SHP77 treated with DMSO at 0.1 percent for 48 hours (cell line): Measurements from ENCODE around the gene GPR108.

Experiments
- DNase-seq: peaks from one replicate; lab custom pipeline; 2025; lab: John Stamatoyannopoulos, UW

Gene GPR108

DNA sequence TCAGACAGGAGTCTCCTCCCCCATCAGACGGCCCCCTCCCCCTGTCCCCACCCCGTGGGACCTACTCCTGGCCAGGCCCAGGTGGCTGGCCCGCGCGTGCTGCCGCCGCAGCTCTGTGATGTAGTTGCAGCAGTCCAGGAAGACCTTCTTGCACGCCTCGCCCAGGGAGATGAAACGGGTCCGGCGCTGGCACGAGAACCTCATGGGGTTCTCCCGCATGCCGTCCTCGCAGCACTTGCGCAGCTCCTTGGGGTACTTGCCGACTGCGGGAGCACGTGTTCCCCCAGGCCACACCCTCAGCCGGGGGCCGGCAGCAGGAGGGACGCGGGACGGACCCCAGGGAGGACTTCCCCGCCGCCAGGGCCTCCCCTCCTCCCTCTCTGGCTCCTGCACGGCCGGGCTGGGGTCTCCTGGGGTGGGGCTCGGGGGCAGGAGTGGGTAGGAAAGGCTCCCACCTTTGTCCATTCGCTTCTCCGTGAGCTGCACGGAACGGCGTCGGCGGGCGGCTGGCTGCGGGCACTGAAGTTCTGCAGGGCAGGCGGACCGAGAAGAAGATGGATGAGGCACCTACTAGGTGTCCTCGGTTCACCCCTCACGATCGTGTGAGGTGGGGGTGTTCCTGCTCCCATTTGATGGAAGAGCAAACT, 30.2 kb downstream of the GPR108 start:
- DNase-seq, result no peak

- no peak for DNase-seq
Measured at GRCh38 chr19:6706633-6706958, 30.8 kb downstream of the GPR108 start.

- DNase-seq, result no peak
Measured at GRCh38 chr19:6705931-6706632, 31.3 kb downstream of the GPR108 start.

DNA sequence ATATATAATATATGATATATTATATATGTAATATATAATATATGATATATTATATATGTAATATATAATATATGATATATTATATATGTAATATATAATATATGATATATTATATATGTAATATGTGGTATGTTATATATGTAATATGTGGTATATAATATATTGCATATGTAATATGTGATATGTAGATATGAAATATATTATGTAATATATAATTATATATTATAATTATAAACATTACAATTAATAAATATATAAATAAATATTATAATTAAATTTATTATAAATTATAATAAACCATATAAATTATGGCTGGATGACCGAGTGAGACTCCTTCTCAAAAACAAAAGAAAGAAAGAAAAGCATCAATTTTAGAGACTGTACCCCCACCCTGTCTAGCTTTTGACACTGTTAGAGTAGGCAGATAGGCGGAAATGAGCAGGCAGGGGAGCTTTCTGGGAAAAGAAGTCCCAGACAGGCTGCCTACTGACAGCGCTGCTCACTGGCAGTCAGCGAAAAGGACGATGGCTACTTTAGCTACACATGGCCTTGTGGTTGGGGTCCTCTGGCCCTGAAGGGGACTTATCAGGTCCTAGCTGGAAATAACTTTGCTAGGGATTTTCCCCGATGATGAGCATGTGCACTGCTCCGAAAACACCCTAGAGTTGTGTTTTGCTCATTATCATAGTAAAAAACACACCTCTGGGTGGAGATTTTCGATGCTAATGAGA, 36.6 kb downstream of the GPR108 start:
- DNase-seq, result no peak

GRCh38 chr19:6699935-6700334, 37.4 kb downstream of the GPR108 start:
- DNase-seq, result no peak

DNA sequence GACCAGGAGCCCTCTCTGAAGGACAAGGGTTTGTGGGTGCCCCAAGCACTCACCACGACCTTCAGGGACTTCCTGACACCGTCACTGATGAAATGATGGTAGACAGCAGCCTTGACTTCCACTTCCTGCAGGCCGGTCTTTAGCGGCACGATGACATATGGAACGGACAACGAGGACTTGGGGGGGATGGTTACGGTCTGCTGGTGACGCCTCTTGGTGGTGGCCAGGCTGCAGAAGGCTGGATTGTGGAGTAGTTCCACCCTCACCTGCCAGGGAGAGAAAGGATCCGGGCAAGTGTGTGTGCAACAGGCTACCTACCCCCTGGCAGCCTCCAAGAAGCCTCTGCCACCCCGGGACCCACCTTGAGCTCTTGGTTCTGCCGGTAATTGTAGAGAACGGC, 40.1 kb downstream of the GPR108 start:
- no peak for DNase-seq

DNA sequence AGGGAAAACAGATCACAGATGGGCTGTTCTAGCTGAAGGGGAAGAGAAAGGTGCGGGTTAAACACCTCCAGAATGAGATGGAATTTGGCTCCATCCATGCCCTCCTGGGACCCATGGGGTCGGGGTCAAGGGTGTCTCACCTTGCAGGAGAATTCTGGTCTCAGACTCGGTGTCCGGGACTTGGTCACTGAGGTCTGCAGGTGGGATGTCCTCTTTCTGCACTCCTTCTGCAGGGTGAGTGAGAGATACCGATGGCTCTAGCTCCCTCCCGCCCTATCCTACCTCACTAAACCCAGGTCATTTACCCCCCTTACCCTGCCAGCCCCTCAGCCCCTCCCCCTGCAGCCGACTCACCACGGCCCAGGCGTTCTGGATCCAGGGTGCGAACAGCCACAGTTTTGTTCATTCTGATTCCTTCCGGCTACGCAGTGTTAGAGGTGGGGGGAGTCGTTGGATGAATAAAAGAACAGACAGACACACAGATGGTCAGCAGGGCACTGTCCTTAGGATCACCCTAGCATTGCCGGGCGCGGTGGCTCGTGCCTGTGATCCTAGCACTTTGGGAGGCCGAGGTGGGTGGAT, 41.0 kb downstream of the GPR108 start:
- no peak for DNase-seq

GRCh38 chr19:6694147-6694815, 43.1 kb downstream of the GPR108 start:
- DNase-seq, result no peak

DNA sequence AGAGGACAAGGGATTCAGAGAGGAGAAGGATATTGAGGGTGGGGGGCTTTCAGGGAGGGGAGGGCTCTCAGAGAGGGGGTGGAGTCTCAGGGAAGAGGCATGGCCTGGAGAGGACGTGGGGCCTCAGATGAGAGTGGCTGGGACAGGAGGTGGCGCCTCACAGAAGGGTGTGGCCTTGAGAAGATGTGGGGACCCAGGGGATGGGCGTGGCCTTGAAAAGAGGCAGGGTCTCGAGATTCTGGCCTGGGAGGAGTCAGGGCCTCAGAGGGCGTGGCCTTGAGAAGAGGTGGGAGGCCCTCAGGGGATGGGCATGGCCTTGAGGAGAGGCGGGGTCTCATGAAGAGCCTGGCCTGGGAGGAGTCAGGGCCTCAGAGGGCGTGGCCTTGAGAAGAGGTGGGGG, 43.7 kb downstream of the GPR108 start:
- no peak for DNase-seq

- DNase-seq, result no peak
Measured at GRCh38 chr19:6693056-6693471, 44.3 kb downstream of the GPR108 start.

- no peak for DNase-seq
Measured at GRCh38 chr19:6692027-6692426, 45.4 kb downstream of the GPR108 start.

DNA sequence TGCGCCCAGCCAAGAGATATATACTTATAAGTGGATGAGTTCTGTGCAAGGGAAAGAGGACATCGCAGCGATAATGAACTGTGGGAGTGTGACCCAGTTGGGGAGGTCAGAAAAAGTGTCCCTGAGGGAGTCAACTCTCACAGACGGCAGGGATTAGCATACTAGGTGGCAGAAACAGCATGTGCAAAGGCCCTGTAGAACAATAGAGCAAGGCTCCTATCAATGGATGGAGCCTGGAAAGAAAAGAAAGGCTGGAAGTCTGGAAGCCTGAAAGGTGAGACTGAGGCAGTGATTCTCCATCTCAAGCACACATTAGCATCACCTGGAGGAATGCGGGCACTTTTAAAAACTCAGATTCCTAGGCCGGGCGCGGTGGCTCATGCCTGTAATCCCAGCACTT, 46.0 kb downstream of the GPR108 start:
- DNase-seq, result no peak

- DNase-seq, result no peak
Measured at GRCh38 chr19:6690160-6690885, 47.1 kb downstream of the GPR108 start.

GRCh38 chr19:6687114-6687513, 50.3 kb downstream of the GPR108 start:
- no peak for DNase-seq

DNA sequence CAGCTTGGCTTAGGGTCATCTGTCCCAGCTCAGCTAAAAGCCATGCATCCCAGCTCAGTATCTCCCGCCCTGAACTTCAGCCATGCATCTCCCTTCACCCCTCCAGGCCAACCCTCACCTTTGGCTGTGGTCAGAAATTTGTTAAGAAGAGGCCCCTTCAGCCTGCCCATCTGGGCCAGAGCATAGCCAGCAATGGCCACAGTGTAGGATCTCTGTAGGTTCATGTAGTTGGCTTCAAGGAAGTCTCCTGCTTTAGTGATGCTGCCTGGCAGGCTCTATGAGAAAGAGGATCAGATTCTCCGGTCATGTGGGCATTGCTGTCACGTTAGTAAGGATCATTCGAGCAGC, 50.8 kb downstream of the GPR108 start:
- no peak for DNase-seq

GRCh38 chr19:6685962-6686627, 51.3 kb downstream of the GPR108 start:
- no peak for DNase-seq

GRCh38 chr19:6685482-6685881, 51.9 kb downstream of the GPR108 start:
- DNase-seq, result no peak

DNA sequence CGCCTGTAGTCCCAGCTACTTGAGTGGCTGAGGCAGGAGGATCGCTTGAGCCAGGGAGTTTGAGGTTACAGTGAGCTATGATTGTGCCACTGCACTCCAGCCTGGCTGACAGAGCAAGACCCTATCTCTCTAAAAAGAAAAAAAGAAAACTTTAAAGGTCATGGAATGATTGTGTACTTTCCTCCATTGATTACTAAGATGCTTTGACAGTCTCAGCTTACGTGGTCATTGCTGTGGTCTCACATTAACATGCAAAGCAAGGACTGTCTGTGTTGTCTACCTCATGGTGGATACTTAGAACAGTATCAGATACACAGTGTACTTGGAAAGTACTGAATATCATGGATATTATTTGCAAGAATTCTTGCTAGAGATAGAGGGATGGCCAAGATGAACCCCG, 53.4 kb downstream of the GPR108 start:
- no peak for DNase-seq

DNA sequence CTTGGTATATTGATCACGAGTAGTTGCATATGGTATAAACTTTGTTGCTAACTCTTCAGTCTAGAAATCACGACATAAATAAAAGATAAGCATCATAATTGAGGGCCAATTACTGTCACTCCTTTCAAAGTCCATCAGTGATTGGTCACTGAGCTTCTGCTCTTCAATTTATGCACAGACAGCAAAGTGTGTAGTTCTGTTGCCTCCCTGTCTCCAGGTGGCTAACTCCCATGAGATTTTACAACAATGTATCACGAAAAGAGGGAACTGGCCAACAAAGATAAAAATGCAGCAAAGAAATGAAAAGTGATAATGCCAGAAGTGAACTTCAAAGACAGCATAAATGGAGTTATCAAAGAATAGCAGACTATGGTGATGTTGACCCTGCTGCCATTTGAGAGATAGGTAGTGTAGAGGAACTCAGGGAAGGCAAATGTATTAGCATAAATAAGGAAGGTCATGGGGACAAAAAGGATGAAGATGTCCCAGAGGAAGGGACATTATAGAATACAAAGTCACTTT, 54.7 kb downstream of the GPR108 start:
- DNase-seq, result no peak

DNA sequence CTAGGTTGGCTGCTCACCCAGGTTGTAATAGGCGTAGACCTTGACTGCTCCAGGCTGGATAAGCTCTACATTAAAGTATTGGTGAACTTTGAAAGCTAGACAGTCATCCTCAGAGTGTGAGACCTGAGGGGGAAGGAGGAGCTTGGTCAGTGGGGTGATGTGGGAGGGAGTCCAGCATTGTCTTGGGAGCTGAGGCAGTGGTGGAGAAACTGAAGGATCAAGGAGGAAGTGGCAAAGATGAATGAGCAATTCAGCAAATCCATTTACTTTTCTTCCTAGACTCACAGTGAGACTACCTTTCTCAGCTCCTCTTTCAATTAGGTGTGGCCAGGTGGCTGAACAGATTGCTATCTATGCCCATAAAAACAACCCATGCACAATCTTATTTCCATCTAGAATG, 57.2 kb downstream of the GPR108 start:
- no peak for DNase-seq
